HG03196 (cell line): ENCODE results near the gene RAMP3.

Source experiments
- ATAC-seq: cut with Tn5 transposase; IDR thresholded peaks from one replicate; pipeline ENCODE4 v1.9.1; 2021; ENCODE audit not compliant: unreplicated experiment

RAMP3 gene

DNA sequence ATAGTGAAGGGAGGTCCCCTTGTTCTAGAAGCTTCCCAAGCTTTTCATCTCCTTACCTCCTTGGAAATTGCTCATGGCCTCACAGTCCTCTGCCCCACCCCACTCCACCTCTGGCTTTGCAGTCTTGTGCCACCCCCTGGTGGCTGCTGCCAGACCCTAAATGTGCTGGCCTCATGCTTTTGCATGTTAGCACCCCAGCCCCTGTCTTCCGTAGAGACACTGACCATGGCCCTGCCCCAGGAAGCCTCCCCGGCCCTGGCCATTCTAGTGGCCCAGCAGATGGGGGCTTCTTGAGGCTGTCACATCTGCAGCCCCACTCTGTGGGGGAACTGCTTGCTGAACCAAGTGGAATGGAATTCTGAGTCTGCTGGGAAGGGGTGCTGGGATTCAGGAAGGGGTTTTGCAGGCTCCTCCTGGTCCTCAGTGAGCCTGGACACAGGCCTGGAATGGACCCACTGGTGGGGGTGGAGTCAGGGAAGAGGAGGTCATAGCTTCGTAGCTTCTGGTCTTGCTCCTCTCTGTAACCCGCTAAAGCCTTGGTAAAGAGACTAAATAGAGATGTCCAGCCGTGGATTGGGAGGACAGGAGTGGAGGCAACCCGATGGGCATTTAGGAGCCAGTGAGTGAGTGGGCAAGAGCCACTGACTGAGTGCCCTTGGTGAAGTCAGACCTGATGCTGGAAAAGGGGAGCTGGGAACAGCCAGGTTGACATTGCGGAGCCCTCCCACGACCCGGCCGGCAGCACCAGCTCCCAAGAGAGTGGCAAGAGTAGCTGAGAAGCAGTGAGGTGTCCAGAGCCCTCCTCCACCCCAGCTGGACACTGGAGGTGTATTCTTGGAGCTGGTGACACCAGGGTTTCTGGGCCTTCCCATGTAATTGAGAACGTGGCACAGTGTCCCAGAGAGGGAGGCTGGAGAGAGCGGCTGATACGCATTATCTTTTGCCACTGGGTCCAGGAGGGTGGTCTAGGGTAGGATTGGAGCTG lies 20.9 kb downstream of the RAMP3 start:
- no peak for ATAC-seq

DNA sequence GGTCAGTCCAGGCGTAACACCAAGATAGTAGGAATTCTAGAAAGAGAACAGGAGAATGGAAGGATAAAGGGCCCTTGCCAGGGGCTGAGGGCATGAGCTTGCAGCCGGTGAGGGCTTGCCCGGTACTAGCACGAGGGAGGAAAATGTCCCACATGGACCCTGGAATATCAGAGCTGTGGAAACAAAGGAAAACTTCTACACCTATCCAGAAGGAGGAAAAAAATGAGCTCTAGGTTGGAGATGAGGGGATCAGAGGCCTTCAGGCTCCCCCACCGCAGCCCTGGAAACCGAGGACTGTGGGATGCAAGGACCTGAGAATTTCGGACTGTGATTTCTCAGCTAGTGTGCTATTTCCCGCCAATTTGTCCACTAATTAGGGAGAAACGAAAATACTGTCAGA lies 22.1 kb downstream of the RAMP3 start:
- no peak for ATAC-seq

DNA sequence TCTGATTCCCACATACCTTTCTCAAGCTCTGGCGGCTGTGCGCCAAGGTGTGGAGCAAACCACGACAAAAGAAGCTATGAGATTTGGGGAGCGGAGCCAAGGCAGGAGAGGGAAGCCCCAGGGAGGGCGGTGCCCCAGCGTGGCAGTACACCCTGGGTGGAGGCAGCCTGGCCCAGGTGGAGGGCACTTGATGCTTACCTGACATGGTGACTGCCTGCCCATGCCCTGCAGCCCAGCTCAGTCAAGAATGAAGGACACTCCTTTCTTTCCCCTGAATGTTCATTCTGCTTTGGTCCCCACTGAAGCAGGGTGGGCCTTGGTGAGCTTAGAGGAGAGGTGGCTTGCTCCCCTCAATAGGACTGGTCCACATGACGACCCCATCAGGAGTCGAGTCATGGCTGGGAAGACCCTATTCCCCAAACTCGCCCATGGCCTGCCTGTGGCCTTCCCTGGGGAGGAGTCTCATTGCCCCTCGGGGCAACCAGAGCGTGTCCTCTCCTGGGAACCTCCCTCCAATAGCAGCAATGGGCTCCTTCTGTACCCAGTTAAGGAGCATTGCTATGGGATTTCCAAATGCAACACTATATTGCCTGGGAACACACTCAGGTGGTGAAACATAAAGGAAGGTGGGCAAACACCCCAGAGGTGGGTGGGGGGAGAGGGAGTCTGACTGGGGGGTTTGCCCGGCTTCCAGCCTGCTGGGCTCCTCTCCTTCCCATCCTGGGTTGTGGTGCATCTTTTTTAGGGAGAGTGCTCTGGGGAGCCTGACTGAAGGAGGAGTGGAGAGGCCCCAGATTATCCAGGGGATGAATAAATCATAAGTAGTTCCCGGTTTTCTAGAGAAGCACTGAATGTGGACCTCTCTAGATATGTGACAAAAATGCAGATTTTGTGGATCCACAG lies 22.7 kb downstream of the RAMP3 start:
- ATAC-seq, result no peak

DNA sequence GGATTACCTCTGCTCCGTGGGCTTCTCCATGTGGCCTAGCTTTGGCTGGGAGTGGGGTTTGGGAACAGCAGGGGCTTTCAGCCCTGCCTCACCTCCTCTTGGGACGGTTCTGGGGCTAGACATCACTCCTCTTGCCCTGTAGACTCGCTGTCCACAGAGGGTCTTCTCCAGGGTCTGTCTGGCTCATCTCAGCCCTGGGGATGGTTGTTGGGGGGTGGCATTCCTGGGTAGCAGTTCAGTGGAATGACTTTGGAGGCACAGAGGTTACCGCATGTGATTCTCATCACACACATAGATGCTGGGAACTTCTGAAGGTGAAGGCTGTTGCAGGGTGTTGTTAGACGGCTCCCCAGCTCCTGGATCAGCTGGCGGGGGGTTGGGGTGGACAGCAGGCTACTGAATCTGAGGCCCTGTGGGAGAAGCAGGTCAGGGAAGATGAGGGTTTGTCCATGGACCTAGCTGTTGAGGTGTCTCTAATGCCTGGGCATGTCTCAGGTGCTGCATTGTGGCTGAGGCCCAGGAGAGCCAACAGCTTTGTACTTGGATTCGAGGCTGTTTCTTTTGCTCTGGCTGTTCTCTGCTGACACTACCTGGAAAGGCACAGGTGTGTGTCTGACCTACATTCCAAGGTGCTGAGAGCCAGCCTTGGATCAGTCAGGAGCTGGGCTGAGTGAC lies 23.8 kb downstream of the RAMP3 start:
- ATAC-seq, result no peak

DNA sequence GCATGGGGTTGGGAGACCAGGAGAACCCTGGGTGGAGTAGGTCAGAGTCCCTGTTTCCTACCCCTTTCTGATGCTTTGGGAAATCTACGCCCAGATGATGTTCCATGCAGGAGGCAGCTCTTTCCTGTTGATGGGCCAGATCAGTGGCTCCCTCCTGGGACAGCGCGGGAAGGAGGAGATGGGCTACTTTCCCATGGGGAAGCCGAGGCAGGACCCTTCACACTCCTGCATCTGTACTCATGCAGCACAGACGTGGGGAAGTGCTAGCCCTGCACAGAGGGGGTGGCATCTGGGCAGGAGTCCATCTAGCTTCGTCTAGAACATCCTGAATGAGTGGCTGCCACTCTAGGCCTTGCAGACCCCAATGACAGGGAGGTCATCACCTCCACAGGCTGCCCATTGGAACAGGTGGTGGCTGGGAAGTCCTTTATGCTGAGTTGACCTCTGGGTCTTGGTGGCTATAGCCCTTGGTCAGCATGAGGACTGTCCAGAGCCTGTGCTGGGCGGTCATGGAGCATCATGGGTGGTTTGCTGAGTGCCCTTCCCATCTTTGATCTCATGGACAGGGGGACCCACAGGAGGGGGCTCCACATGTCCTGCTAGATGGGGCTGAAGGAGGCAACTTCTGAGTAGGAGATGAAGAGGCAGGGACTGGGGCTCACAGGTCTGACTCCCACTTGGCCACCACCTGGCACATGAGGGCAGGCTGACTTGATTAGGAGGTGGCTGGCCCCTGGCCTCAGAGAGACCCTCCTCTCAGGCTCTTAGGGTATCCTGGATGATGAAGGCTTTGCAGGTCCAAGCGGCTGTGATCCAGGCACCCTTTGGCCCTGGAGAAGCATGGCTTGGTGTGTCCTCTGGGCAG lies 24.6 kb downstream of the RAMP3 start:
- ATAC-seq, result no peak

DNA sequence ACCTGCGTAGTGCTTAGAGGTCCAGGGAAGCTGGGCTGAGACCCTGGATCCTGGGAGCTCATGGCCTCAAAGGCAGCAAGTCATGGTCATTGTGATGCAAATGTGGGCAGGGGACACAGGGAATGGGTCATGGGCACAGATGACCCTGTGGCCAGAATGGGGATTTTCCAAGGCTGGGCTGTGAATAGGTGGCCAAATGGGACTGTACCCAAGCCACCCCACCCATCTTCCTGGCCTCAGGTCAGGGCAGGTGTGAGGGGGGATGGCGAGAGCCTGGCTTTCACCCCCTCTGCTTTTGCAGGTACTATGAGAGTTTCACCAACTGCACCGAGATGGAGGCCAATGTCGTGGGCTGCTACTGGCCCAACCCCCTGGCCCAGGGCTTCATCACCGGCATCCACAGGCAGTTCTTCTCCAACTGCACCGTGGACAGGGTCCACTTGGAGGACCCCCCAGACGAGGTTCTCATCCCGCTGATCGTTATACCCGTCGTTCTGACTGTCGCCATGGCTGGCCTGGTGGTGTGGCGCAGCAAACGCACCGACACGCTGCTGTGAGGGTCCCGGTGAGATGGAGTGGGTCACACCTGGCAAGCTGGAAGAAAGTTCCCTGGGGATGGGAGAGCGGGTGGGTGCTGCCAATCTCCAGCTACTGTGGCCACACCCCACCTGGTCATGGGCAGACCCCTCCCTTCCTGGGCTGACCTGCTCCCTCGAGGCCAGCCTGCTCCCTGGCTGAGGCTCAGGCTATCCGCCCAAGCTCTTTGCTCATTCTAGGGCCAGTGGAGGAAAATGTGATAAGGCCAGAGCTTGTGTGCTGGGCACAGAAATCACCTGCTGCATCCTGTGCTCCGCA lies 25.5 kb downstream of the RAMP3 start:
- no peak for ATAC-seq

DNA sequence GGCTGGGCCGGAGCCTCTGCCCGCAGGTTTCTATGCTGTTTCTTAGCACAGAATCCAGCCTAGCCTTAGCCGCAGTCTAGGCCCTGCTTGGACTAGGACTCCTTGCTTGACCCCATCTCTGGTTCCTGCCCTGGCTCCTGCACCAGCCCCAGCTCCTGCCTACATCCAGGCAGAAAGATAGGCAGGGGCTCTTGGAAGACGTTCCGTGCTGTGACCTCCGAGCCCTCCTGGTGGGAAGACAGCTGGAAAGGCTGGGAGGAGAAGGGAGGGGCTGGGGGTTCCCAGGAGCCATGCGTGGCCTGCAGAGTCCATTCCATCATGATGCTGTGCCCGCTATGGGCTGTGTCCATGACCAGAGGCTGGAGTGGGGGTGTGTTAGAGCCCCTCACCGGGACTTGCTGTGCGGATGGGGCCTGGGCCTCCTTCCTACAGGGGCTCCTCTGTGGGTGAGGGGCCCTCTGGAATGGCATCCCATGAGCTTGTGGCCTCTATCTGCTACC lies 26.2 kb downstream of the RAMP3 start:
- ATAC-seq, result no peak

DNA sequence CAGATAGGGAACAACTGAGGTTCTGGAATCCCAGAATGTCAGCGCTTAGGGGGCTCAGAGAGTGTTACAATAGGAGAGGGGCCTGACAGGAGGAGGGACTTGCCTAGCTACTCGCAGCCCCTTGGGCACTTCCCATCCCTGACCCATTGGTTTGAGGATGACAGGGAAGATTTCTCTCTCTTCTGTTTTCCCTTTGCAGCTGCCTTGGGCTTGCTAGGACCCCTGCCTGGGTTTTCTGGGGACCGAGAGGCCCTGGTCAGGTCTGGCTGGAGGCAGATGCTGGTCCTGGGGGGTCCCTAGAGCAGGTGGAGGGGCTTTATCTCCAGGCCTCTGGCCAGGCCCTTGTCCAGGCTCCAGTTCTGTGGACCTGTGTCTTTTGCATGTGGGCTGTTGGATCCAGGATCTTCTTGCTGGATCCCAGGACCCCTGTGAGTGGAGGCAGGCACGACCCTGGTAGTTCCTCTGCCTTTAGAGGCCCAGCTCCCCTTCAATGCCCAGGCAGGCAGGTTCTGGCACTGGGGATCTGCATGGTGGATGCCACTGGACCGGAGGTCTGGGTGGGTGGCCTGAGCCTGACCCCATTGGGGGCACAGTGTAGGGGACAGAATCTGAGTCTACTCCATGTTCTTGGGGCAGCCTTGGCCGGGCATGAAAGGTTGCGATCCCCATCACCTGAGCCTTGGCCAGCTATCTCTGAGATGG lies 26.9 kb downstream of the RAMP3 start:
- ATAC-seq, result no peak

DNA sequence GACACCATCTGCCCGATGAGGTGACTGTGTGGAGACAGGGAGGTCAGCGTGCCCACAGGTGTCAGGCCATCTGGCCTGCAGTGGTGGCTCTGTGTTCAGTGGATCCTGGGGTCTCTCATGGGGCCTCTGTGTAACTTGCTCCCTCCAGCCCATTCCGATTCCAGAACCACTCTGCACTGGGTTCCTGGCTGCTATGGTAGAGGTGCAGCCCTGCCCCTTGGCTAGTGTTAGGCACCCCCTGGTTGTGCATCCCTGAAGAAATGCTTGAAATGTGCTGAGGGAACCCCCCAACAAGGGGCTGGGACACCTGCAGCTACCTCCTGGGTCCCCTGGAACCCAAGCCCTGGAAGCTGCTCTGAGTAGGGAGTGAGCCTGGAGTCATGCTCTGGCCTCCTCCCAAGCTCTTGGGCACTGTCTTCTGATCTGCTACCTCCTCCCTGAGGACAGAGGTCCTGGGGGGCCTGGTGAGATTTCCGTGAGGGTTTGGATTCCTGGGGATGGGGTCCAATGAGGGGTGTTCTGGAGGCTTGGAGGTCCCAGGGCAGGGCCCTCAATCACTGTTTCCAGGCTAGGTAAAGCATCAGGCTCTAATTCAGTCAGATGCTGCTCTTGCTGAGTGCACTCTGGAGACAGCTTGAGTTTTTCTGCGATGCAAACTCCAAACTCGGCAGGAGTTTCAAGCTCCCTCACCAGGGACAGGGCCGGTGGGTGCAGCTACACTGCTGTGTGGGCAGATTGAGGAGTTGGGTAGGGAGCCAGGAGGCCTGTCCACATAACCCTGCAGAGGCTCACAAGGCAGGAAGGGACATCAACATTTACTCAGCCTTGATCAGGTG lies 27.7 kb downstream of the RAMP3 start:
- ATAC-seq, result no peak

DNA sequence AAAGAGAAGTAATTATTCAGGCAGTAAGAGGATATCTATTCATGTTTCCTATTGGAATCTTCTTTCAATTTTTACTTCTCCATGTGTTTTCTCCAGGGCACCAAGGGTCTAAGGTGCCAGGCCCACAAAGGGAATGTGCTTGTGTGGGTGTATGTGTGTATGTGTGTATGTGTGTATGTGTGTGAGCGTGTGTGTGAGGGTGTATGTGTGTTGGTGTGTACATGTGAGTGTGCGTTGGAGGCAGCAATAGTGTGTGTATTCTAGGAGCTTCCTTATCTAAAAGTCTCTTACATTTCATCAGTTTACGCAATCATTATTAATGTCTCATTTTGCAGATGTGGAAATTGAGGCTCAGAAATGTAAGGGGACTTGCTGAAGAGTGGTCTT lies 28.3 kb downstream of the RAMP3 start:
- no peak for ATAC-seq

DNA sequence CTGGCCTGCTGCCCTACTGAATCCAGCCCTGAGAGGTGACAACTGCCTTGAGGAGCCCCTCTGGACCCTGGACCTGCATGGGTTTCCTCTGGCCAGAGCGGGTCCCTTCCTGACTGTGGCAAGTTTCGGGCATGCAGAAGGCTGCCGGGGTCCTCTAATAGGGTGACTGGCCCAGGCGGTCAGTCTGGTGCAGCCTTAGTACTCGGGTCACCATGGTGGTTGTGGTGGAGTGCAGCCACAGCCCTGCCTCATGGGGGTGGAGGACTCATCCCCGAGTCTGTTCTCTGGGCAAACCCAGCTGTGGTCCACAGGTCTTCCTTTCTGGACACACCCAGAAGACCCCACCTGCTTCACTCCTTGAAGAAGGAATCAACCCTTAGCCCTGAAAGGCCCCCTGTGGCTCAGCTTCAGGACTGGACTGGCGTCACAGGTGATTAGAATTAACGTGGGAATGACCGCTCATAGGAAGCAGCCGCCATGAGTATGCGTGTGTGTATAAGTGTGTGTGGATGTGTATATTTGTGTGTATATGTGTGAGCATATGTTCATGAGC lies 28.7 kb downstream of the RAMP3 start:
- no peak for ATAC-seq

DNA sequence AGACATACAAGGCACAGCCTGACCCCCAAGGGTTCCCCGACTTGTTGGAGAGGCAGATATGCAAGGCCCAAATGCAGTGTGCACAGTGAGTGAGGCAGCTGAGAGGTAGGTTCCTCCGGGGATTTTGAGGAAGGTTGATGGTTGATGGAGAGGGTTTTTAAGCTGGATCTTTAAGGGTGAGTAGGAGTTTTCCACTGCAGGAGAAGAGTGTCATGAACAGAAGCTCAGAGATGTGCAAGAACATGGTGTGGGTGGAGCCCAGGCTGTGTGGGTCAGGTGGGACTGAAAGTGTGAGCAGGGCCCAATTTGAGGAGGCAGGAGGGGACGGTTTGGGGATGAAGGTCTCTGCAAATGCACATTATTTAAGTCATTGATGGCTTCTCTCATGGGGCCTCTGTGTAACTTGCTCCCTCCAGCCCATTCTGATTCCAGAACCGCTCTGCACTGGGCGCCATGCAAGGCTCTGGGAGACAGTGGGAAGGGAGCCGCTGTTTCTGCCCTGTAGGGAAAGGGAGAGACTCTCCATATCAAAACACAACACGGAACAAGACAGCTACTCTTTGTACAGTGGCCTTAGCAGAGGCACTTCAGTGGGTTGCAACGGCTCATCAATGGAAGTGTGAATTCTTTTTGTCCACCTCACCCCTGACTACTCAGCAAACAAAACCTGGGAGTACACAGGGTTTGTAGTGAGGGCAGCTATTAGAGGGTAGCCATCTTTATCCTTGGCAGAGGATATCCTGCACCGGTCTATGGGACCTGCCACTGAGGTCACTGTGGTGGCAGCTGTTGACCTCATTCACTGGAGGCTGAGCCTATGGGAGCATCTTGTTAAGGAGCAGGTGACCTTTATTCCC lies 29.7 kb downstream of the RAMP3 start:
- ATAC-seq, result no peak

DNA sequence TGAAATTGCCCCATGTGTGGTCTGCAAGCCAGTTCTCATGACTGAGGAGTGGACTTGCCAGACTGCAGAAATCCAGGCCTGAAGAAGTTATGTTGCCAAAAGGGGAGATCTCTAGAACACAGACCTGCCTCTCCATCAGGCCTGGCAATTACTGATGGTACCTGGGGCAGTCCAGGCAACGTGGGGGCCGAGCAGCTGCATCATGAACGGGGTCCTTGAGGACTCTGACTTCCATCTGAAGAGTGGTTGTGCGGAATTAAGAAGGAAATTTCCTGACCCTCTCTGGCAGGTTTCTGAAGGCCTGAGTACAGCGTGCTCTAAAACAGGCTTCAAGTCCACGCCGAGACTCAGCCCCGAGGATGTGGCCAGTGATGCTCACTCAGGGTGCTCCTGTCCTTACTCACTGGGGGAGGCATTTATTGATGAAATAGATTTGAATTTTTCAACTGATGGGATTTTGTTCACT lies 30.4 kb downstream of the RAMP3 start:
- no peak for ATAC-seq

DNA sequence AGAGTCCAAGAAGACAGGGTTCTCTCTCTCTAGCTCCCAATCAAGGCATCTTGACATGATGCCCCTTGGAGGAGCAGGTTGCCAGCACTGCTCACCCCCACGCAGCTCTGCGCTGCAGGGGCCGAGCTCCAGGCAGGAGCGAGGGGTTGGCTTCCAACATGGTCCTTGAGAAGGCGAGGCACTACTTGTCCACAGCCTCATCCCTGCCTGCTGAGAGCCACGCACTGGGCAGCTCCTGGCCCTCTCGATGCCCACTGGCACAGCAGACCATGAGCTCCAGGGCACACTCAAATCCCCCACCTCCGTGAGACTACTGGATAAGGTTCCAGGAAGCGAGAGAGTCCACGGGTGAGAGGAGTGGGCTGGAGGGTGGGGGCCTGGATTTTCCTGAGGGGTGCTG lies 31.1 kb downstream of the RAMP3 start:
- ATAC-seq, result no peak

DNA sequence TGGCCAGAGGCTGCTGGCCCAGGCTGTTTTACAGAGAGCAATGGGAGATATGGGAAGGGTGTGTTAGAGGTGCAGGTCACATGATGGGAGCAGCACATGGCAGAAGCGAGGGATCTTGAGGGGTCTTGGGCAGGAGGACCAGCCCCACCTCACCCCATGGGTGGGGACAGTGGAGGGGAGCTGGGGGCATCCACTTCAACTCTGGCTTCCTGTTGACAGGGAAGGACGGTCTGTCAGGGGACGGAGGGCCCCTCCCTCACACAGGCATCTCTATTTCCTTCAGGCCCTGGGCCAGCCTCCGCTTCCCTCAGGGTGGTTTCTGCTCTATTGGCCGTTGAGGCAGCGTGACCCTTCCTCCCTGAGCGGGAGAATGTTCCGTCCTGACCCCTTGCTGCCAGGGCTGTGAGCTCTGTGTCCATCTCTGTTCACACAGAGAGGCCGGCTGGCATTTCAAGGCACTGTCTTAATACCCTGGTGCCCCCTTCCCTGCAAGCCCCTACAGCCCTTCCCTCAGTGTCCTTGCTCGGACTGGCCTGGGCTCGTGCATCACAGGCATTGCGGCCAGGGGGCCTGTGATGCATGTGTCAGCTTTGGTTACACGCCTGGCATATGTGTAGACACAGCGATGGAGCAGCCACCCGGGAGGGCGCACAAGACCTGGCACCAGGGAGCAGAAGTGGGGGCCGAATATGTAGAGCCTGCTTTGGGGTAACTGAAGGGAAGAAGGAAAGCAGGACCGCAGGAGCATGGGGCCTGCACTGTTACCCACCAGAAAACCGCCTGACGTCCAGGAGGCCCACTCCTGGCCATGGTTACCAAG lies 31.8 kb downstream of the RAMP3 start:
- no peak for ATAC-seq
